Left kidney (tissue), 8 donors: ENCODE data around the gene BHLHE23. TPM values are rescaled to one million over a fixed set of nuclear protein-coding genes. Genes with fewer than 3 reads are reported as not detected.

ENCODE experiments used
- DNase-seq: peaks from one replicate; pipeline ENCODE4 v3.0.0-alpha.2; 2013
- long read RNA-seq, 8 donors: transcript quantifications; one replicate each; lab custom pipeline, GENCODE V29; 2026
- polyA plus RNA-seq: library from polyadenylated mRNA; unstranded; fragments of 120-200 nt; gene quantifications from one replicate; pipeline ENCODE4 v1.2.1, GENCODE V29; 2013; ENCODE audit not compliant: insufficient read length

Gene BHLHE23
- not detected for polyA plus RNA-seq
- long read RNA-seq, donor 1, result 0 reads
- long read RNA-seq, donor 2, result 0 reads
- long read RNA-seq, donor 3, result 0 reads
- long read RNA-seq, donor 4, result 0 reads
- long read RNA-seq, donor 5, result 0 reads
- long read RNA-seq, donor 6, result 0 reads
- long read RNA-seq, donor 7, result 0 reads
- long read RNA-seq, donor 8, result 0 reads

DNA sequence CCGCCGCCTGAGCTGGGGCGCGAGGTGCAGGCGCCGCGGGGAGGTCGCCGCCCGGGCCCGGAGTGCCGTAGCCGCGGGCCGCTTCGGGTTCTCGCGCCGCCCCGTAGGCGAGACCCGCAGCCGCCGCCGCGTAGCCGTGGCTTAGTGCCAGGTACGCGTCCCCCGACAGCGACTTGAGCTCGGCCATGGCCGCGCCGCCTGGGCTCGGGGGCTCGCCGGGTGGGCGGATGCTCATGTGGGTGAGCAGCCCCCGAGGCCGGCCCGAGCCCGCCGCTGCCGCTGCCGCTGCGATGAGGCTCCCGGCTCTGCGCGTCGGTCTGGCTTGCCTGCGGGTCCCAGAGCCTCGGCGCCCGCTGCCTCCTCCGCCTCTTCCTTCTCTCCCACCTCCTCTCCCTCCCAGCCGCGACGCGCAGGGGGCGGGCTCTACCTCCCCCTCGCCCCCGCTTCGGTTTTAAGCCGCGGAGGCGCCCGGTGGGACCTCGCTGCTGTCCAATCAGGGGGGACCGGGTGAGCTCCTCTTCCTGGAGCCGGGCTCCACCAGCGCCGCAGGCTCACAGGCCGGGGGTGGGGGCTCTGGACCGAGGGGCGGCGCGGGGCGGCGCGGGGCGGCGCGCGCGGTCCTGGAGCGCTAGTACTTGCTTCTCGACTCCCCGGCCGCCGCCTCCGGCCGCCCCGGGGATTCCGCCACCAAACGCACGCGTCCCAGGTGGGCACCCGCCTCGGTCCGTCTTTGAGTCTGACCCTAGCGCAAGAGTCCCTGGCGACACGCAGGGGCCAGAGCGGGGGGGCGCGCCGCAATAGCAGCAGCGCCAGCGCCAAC, at the start of gene BHLHE23:
Gene BHLHE23, minus strand, starts transcription at position 425 of the 820 bp plus-strand sequence. Its CDS starts 190 bp downstream, at position 235.
- no peak for DNase-seq

DNA sequence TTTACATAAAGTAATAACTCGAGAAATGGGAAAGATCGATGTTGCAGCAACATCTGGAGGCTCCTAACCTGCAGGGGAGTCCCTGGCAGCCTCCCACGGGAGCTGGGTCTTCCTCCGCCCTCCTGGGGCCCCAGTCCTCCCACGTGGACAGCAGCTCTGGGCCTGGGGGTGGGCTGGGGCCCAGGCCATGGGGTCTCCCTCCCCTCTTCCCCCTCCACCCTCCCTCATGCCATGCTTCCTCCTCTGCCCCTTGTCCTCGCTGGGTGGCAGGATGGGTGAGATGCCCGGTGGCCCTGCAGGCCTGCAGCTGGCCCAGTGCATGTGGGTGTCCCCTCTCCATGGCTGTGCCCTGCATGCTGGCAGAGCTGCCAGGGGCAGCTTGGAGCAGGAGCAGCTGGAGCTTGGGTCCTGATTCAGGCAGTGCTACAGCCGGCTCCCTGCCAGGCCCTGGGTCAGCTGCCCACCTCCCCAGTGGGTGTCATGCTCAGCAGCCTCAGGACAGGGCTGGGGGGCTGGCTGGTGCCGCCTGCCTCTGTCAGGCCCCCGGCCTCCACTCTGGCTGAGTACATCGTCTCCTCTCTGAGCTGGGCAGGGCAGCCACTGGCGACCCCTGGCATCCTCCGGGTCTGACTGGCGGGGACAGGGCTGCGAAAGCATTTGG, 48.9 kb upstream of the BHLHE23 start:
- no peak for DNase-seq

DNA sequence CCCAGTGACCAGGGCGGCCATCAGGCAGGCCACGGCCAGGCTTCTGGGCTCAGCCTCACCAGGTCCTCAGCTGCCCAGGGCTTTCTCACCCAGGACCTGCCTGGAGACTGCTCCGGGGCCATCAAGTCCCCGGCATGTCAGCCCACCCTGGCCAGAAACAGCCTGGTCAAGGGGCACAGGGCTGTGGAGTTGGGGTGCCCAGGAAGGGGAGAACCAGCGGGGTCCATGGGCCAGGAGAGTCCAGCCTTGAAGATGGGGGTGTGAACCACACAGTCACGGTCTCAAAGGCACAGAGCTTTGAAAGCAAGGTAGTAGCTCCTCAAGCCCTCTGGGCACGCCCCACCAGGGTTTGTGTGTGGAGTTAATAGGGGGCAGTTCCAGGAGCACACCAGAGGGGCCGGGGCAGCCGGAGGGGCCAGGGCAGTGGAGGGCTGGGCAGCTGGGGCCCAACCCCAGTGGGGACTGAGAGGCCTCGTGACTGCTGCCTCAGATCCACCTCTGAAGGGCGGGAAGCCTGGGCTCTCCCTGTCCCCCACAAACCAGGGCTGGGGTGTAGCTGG, 48.0 kb upstream of the BHLHE23 start:
- DNase-seq, result no peak

DNA sequence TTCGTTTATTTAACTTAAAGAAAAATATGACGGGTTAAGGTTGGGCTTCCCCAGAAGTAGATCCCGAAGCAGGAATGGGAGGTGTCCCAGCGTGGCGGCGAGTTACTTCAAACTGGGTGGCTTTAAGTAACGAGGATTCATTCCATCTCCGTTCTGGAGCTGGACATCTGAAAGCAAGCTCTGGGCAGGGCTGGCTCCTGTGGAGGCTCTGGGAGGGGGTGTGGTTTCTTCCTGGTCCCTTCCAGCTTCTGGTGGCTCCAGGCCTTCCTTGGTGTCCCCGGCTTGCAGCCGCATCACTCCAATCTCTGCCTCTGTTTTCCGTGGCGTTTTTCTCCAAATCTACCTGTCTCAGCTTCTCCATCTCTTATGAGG, 47.3 kb upstream of the BHLHE23 start:
- DNase-seq, result no peak

DNA sequence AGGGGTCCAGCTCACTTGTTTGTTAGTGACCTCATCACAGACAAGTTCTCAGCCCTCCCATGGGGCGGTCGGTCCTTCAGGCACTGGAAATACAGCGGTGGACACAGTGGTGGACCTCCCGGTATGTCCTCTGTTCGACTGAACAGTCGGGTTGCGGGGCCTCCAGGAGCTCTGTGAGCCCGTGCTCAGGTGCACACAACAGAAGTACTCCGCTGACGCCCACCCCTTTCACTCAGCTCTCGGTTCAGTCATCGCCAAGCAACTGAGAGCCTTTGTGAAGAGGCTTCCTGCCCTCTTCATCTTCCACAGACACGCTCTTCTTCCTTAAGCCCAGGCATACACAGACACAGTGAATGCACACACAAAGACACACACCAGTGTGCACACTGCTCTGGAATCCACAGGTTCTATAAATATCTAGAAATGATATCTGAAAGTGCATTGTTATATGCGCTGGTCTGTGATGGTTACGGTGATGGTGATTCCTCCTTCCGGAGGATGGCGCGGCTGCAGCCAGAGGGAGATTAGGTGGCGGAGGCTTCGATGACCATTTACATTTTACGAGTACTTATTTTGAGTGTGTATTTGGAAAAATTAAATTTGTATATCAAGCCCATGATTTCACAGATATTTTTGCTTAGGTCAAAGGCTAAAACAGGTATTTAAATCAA, 46.8 kb upstream of the BHLHE23 start:
- DNase-seq, result no peak

DNA sequence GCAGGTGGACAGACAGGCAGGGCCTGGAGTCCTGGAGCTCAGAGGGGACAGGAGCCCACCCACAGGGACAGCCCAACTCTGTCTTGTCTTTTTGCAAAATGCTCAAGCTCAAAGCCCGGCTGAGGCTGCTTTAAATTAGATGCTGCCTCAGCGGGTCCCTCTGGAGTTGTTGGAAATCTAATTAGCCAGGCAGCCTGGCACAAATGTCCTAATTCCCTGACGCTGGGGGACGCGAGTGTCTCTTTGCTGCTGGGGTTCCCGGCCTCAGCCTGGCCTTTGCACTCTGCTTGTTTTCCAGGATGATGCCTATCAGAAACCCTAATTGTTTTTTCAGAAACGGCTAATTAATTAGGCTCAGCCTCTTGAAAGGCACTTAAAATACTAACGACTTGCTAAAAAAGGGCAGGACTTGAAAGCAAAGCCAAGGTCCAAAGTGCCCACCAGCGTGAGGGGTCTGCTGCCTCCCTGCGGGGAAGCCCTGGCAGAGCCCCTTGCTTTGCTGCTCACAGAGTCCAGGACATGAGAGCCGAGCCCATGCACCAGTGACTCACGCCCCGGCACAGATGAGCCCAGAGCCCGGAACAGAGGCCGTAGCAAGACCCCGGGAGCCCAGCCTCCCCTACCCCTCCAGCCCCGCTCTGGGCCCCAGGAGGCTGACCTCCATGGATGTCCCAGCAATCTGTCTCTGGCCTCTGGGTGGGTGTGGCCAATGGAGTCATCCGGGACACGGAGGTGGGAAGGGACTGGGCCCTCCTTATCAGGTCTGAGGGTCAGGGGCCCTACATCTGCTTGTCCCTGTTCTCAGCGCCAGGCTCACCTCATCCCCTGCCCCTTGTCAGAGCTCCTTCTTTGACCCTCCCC, 46.0 kb upstream of the BHLHE23 start:
- no peak for DNase-seq

DNA sequence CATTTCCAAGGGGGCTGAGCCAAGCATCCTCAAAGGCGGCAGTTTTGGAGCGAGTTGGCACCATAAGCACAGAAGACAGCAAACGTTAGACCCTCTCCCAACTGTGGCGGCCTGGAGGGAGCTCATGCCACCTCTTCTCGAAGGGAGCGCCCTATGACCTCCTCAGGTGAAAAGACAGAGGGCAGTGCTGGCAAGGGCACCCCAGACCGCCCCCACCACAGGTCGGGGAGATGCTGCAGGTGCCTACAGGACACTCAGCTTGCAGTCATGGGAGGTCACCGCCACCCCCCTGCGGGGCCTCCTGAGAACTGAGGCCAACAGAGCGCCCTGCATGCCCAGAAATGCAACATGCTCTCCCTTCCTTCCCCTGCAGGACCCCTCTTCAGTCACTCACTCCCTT, 45.1 kb upstream of the BHLHE23 start:
- no peak for DNase-seq

DNA sequence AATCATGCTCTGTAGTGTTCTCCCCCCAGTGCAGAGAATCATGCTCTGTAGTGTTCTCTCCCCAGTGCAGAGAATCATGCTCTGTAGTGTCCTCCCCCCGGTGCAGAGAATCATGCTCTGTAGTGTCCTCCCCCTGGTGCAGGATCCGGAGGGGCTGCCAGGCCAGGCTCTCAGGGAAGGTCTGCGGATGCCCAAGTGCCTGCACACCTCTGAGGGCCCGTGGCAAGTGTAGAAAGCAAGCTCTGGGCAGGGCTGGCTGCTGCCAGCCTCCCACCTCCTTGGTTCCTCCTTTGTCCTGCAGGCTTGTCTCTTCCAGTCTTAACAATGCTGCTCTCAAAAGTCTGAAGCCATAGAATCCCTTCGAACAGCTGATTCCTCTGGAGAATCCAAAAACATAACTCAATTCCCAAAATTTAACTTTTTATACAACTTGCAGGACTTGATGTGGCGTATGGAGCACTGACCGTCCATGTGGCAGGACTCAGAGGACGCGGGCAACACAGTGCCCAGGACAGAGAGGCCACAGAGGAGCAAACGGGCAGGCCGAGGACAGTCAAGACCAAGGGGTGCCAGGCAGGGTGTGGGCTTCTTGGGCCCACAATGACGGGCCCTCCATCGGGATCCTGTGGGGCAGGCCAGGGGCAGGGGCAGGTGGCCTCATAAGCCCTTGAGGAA, 44.6 kb upstream of the BHLHE23 start:
- DNase-seq, result no peak

DNA sequence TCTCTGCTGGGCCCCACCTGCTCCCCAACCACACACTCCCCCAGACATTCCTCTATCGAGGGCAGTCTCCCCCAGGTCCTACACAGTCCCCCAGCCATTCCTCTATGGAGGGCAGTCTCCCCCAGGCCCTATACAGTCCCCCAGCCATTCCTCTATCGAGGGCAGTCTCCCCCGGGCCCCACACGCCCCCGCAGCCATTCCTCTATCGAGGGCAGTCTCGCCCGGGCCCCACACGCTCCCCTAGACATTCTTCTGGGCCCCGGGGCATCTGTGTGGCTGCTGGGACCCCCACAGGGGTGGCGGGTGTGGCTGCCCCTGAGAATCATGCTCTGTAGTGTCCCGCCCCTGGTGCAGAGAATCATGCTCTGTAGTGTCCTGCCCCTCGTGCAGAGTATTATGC, 43.6 kb upstream of the BHLHE23 start:
- DNase-seq, result no peak

DNA sequence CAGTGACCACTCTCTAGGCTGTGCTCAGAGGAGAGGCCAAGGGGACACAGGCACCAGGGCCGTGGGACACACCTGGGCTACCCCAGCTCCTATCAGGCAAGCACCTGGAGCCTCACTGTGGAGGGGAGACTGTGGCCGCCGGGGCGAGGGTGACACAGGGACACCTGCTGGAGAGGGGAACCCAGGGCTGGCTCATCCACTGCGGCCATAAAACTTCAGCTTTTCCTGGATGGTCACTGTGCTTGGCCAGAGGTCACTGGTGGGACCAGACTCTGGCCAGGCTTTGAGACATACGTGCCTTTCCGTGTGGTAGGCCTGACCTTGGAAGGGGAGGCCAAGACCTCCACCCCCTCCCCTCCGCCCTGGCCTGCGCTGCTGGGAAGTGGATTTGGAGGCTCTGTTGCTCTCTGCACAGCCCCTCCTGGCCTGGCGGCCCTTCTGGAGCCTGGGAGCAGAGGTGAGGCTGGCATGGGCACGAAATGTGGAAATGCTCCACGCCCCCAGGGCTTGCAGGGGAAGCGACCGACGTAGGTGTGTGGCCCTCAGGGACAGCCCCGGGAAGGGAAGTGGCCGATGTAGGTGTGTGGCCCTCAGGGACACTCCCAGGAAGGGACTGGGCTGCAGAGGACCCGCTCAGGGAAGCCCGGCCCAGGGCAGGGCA, 42.9 kb upstream of the BHLHE23 start:
- no peak for DNase-seq

DNA sequence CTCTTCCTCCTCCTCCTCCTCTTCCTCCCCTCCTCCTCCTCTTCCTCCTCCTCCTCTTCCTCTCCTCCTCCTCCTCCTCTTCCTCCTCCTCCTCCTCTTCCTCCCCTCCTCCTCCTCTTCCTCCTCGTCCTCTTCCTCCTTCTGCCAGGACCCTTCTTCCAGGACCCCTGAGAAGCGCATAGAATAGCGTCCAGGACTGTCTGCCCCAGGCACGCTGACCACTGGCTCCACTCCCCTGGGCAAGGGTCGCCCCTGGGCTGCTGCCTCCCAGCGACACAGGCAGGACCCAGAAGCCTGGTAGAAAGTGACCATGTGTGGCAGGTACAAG, 42.4 kb upstream of the BHLHE23 start:
- DNase-seq, result no peak

DNA sequence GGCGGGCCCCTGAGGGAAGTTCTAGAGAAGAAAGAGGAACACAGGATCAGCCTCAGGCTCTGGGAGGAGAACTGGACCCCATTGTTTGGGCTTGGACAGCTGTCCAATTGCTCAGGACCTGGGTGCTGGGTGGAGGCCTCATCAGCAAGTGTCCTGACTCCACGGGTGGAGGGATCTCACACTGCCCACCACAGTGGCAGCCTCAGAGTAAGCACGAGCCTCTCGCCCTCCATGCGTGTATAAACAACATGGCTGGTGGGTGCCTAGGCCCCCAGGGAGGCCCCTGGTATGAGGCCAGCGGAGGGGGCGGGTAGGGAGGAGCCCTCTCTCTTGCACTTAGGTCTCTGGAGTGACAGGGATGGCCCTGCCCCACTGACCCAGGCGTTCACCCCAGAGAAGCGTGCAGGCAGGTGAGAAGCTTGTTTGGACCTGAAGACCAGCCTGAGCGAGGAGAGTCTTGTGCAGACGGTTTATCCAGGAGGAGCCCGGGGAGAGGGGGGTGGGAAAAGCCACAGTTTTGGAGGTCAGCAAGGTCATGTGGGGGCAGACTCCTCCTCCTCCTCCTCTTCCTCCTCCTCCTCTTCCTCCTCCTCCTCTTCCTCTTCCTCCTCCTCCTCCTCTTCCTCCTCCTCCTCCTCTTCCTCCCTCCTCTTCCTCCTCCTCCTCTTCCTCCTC, 41.9 kb upstream of the BHLHE23 start:
- no peak for DNase-seq

DNA sequence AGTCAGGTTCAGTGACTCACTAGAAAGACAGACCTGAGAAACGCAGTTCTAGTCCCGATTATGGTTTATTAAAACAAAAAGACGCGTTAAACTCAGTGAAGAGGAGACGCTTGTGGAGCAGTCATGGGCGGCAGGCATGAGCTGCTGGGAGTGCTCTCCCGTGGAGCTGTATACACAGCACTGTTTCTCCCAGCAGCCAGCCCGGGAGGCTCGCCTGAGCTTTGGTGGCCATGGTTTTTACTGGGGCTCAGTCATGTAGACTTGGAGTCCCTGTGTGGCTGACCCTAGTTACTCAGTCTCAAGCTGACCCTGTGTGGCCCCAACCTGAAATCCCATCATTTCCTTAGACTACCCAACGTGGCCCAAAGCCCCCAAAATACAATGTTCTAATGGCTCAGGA, 41.2 kb upstream of the BHLHE23 start:
- no peak for DNase-seq

DNA sequence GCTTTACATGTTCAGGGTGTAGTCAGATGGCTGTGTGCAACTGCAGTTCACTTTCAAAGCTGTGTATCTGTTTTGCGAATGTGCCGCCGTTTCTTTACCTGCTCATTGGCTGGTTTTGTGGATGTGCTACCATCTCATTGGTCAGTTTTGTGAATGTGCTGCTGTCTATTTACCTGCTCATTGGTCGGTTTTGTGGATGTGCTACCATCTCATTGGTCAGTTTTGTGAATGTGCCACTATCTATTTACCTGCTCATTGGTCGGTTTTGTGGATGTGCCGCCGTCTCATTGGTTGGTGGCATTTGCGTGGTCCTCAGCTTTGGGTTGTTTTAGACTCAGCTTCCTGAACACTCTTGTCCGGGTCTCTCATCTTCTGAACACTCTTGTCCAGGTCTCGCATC, 40.5 kb upstream of the BHLHE23 start:
- no peak for DNase-seq

DNA sequence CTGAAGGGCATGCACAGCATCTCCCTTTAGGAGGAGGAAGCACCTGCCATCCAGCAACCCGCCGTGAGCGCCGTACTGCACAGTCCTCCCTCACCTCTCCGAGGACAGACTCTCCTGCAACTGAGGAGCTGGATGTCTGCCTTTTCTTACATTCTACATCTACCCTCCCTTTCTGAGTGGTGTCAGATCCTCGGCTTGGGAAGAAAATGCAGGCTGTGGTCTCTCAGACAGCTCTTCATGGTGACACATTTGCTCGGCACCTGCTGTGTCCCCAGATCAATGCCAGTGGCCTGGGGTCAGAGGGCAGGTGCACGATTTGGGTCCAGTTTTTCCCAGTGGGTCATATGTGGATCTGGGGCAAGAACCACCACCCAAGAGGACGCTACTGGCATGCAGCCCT, 40.1 kb upstream of the BHLHE23 start:
- DNase-seq, result no peak

DNA sequence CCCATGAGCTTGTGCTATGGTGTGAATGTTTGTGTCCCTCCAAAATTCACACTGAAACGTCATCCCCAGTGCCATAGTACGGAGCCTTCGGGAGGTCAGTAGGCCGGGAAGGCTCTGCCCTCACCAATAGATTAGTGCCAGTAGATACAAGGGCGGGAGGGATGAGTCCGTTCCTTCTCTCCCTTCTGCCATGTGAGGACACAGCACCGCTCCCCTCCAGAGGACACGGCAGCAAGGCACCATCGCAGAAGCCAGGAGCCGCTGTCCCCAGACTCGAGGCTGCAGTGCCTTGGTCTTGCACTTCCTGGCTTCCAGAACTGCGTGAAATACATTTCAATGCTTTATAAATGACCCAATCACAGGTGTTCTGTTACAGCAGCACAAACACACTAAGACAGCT, 39.2 kb upstream of the BHLHE23 start:
- DNase-seq, result no peak

DNA sequence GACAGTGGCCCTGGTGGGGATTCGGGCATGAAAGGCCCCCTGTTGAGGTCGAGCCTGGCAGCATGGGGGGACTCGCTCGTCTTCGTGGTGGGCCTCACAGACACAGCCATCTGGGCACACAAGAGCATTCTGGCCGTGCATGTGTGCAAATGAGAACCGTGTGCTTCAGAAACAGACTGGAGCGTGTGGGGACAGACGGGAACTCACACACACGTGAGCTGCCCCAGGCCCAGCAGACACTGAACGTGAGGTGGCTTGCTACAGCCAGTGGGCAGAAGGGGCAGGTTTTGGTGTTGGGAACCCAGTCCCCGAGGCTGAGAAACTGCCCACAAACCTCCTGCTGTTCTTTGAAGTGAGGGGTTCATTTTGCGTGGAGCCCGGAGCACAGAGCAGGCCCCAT, 38.6 kb upstream of the BHLHE23 start:
- no peak for DNase-seq

DNA sequence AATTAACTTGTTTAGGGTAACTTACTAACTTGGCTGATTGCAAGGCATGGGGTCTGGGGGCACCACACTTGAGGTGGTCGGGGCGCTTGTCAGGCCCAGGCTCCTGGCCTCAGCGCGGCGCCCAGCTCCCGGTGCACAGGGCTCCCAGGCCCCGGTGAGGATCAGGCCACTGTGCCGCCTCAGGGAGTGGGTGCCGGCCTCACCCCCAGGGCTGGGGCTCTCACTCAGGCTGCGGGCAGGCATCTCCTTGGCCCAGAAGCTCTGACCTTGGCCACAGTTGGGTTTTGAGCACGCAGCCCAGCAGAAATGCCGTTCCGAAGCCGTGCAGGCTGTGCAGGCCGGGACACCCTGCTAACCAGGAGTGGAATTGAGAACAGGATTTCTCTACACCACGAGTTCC, 37.8 kb upstream of the BHLHE23 start:
- no peak for DNase-seq

DNA sequence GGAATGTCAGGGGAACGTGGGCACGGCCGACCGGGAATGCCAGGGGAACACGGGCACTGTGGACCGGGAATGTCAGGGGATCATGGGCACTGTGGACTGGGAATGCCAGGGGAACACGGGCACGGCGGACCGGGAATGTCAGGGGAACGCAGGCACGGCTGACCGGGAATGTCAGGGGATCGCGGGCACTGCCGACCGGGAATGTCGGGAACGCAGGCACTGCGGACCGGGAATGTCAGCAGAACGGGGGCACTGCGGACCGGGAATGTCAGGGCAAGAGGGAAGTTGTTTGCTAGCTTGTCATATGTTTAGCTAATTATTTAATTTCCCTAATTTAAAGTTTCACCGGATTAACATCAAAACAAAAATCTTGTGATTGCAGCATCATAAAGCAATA, 37.4 kb upstream of the BHLHE23 start:
- DNase-seq, result no peak
